Uterus (tissue), 4 donors: ENCODE data around the gene SIPA1L3. TPM values are rescaled to one million over a fixed set of nuclear protein-coding genes. Genes with fewer than 3 reads are reported as not detected.

Experiments
- DNase-seq, 2 donors: peaks; one replicate each; pipeline ENCODE4 v3.0.0-alpha.2; 2019 to 2020
- H3K27ac ChIP-seq, 2 donors: fragments of 200-600 bp; sonication (generic); 1 replicate in 1 of 2; 2 replicates in 1 of 2; pipeline ENCODE4 v1.5.1; 2016 to 2018
- H3K27me3 ChIP-seq, 2 donors: fragments of 200-600 bp; sonication (generic); one replicate each; pipeline ENCODE4 v1.5.1; 2018 to 2019; ENCODE audit warnings: control low read depth in 1 of 2
- H3K36me3 ChIP-seq, 2 donors: fragments of 200-600 bp; sonication (generic); one replicate each; pipeline ENCODE4 v1.5.1; 2019; ENCODE audit warnings: control low read depth in 1 of 2
- H3K4me1 ChIP-seq, 2 donors: fragments of 200-600 bp; sonication (generic); one replicate each; pipeline ENCODE4 v1.5.1; 2018 to 2019; ENCODE audit warnings: control low read depth in 1 of 2
- H3K4me3 ChIP-seq, 2 donors: fragments of 200-600 bp; sonication (generic); 1 replicate in 1 of 2; 2 replicates in 1 of 2; pipeline ENCODE4 v1.5.1; 2018 to 2019; ENCODE audit warnings: mild to moderate bottlenecking in 1 of 2
- H3K9me3 ChIP-seq, 2 donors: fragments of 200-600 bp; sonication (generic); one replicate each; pipeline ENCODE4 v1.5.1; 2019; ENCODE audit warnings: control low read depth in 1 of 2
- POLR2A ChIP-seq, 2 donors: fragments of 450-650 bp; IDR thresholded peaks; one replicate each; pipeline ENCODE4 v1.6.1; 2016; ENCODE audit warnings: antibody characterized with exemption in 2 of 2, mild to moderate bottlenecking in 1 of 2, moderate library complexity in 1 of 2
- intact Hi-C: fragments of 100-400 bp; cut with DNase I; formaldehyde crosslinking; loops from one replicate; pipeline ENCODE4 v1.15.1; 2023; ENCODE audit warnings: low total_unique reads
- total RNA-seq, 4 donors: library from RNA; depleted of rRNA in 3 of 4; stranded (reverse); fragments of >200 nt in 3 of 4; gene quantifications; one replicate each; pipeline versions ENCODE4 v1.1.0 to v1.2.4, GENCODE V29; 2014 to 2023
- TF ChIP-seq, protein P1 (sequence below), 4 experiments: fragments of 200-600 bp in 2 of 4; fragments of 450-650 bp in 2 of 4; sonication (generic) in 2 of 4; IDR thresholded peaks; one replicate each; pipeline ENCODE4 v1.5.1; 2016 to 2019; ENCODE audit warnings: antibody characterized with exemption in 4 of 4, mild to moderate bottlenecking in 2 of 4, moderate library complexity in 1 of 4
- donor health status: DM: yes; HTN: yes; CAD: no.

SIPA1L3 gene
- total RNA-seq, 4 donors from 2014 or later: 11.5 to 41.8 (median 21.5) TPM

DNA sequence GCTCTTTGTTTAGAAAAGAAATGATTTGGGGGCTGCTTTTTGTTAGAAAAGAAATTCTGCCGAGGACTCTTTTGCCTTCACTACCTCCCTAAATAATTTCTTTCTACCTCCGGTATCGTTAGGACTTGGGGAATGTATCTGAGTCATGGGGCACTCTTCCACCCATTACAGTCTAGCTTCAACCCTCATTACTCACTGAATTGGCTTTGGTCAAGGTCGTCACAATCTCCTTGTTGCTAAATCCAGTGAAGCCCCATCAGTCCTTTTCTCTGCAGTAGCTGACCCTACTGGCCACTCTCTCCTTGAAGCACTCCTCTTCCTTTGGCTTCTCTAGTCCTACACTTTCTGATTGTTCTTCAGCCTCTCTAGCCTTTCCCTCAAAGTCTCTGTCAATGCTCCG, 34.6 kb upstream of the SIPA1L3 start:
- intact Hi-C loops: no loop called here
- H3K4me3 ChIP-seq: no peak overlapping the region
- no peaks in the 10 kb centered on the region for H3K9me3 ChIP-seq
- H3K27me3 ChIP-seq: no peaks in the 10 kb centered on the region
- no peak overlapping the region for H3K27ac ChIP-seq
- no peak for TF ChIP-seq POLR2A (IDR thresholded peaks at IDR 0.05)
- TF ChIP-seq, protein P1, sequence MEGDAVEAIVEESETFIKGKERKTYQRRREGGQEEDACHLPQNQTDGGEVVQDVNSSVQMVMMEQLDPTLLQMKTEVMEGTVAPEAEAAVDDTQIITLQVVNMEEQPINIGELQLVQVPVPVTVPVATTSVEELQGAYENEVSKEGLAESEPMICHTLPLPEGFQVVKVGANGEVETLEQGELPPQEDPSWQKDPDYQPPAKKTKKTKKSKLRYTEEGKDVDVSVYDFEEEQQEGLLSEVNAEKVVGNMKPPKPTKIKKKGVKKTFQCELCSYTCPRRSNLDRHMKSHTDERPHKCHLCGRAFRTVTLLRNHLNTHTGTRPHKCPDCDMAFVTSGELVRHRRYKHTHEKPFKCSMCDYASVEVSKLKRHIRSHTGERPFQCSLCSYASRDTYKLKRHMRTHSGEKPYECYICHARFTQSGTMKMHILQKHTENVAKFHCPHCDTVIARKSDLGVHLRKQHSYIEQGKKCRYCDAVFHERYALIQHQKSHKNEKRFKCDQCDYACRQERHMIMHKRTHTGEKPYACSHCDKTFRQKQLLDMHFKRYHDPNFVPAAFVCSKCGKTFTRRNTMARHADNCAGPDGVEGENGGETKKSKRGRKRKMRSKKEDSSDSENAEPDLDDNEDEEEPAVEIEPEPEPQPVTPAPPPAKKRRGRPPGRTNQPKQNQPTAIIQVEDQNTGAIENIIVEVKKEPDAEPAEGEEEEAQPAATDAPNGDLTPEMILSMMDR (IDR thresholded peaks at IDR 0.05): no peak
- no peaks in the 10 kb centered on the region for H3K36me3 ChIP-seq
- no peak for DNase-seq
- H3K4me1 ChIP-seq: no peaks in the 10 kb centered on the region

DNA sequence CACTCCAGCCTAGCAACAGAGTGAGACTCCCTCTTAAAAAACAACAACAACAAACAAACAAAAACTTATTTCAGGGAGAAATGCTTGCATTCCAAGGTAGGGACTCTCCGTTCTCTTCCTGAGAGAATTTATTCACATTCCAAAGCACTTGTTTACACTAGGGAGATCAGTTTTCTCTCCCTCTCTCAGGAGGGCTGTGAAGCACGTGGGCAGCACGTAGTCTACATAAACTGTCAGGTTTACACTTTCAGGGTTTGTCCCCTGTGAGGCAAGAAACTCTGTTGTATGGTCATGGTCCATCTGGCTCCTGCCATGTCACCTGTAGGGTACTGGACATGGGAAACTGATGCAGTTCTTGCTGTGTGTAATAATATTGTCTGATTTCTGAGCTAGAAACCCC, 32.2 kb upstream of the SIPA1L3 start:
- no peaks in the 10 kb centered on the region for H3K9me3 ChIP-seq
- no peak overlapping the region for H3K4me3 ChIP-seq
- H3K4me1 ChIP-seq: no peaks in the 10 kb centered on the region
- H3K27ac ChIP-seq: no peak overlapping the region
- TF ChIP-seq, protein P1 (IDR thresholded peaks at IDR 0.05): no peak
- no peak for TF ChIP-seq POLR2A (IDR thresholded peaks at IDR 0.05)
- DNase-seq: no peak
- intact Hi-C loops: no loop called here
- no peaks in the 10 kb centered on the region for H3K27me3 ChIP-seq
- no peaks in the 10 kb centered on the region for H3K36me3 ChIP-seq

DNA sequence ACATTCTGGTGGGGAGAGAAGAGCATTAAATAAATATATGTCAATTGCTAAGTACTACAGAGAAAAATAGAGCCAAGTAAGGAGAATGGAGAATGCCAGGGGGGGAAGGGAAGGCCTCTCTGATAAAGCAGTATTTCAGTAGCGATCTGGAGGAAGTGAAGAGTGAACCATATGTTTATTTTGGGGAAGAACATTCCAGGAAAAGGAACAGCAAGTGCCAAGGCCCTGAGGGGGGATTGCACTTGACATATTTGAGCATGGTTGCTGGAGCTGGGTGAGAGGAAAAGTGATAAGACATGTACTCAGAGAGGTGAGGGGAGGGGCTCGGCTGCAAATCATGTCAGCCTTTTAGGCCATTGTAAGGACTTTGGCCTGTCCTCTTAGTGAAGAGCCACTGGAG, 31.0 kb upstream of the SIPA1L3 start:
- no peak for DNase-seq
- no peak overlapping the region for H3K27ac ChIP-seq
- intact Hi-C loops: no loop called here
- no peak overlapping the region for H3K4me3 ChIP-seq
- TF ChIP-seq POLR2A (IDR thresholded peaks at IDR 0.05): no peak
- TF ChIP-seq, protein P1 (IDR thresholded peaks at IDR 0.05): no peak
- H3K27me3 ChIP-seq: no peaks in the 10 kb centered on the region
- no peaks in the 10 kb centered on the region for H3K4me1 ChIP-seq
- no peaks in the 10 kb centered on the region for H3K9me3 ChIP-seq
- no peaks in the 10 kb centered on the region for H3K36me3 ChIP-seq

DNA sequence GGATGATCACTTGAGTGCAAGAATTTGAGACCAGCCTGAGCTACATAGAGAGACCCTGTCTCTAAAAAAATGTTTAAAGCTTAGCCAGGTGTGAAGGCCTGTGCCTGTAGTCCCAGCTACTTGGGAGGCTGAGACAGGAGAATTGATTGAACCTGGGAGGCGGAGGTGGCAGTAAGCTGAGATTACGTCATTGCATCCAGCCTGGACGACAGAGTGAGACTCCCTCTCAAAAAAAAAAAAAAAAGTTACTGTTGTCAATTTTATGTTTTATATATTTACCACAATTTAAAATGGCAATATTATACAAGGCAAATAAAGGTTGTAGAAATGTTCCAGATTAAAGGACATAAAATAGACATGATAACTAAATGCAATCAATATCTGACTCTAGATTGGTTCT, 29.9 kb upstream of the SIPA1L3 start:
- no peak for DNase-seq
- no peaks in the 10 kb centered on the region for H3K27me3 ChIP-seq
- no peak for TF ChIP-seq POLR2A (IDR thresholded peaks at IDR 0.05)
- TF ChIP-seq, protein P1 (IDR thresholded peaks at IDR 0.05): no peak
- no peaks in the 10 kb centered on the region for H3K36me3 ChIP-seq
- intact Hi-C loops: no loop called here
- H3K4me3 ChIP-seq: no peak overlapping the region
- H3K9me3 ChIP-seq: no peaks in the 10 kb centered on the region
- H3K4me1 ChIP-seq: no peaks in the 10 kb centered on the region
- no peak overlapping the region for H3K27ac ChIP-seq

DNA sequence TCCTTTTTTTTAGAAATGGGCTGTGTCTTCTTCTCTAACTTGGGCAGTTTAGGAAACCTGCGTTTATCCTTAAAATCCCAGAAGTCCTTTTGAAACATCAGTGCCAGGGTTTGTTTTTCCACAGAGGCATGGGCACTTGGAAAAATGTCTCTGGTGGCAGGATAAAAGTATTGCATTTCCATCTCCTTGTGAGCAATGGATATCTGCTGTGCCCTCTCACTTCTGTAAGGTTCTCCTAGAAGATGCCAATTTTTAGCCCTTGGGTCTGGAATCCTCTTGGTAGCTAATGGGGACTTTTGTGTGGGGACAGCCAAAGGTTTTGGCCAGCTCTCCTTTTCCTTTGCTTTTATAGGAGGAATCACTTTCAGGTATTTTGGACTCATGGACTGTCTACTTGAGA, 21.6 kb upstream of the SIPA1L3 start:
- Histone ChIP-seq H3K27ac (no peak overlapping the region), H3K4me3 (no peak overlapping the region), H3K27me3 (no peaks in the 10 kb centered on the region), H3K9me3 (no peaks in the 10 kb centered on the region), H3K36me3 (no peaks in the 10 kb centered on the region), H3K4me1 (no peaks in the 10 kb centered on the region)
- TF ChIP-seq POLR2A (IDR thresholded peaks at IDR 0.05): no peak
- TF ChIP-seq, protein P1 (IDR thresholded peaks at IDR 0.05): no peak
- DNase-seq: no peak
- intact Hi-C loops: no loop called here
